ENCODE results near the gene PDE10A. TPM values are rescaled to one million over a fixed set of nuclear protein-coding genes. Genes with fewer than 3 reads are reported as not detected.

The PDE10A gene
- polyA plus RNA-seq, 3 donors = not detected

GRCh38 chr6:165664559-165665383 lies 1.7 kb upstream of the PDE10A start:
- intact Hi-C loops (cut with micrococcal nuclease) = no loop called here
- 8% methylated on average over 12 of the region's 25 CpGs for WGBS (ENCODE audit: insufficient coverage)
- H3K9me3 Mint-ChIP-seq = peaks cover 0 to 4% (median 3%) of the 10 kb centered on the region in 7 donors
- no peaks in the 10 kb centered on the region for H3K36me3 ChIP-seq (replicated peaks in 1 of 2; ENCODE audit: control insufficient read depth in 1 of 2, insufficient read depth in 2 of 2, low read length in 2 of 2)
- H2AFZ ChIP-seq (ENCODE audit: insufficient read depth, low read depth, low read length, poor library complexity, severe bottlenecking) = no peak overlapping the region
- peak overlapping the region in 1 of 2 donors; percentile 76 for H3K4me3 Mint-ChIP-seq
- peaks cover 47 to 63% (median 62%) of the 10 kb centered on the region in 3 donors for H3K27me3 Mint-ChIP-seq (ENCODE audit: low read depth in 3 of 3)
- H3K9ac ChIP-seq (ENCODE audit: insufficient read depth, low read length, poor library complexity, severe bottlenecking) = no peak overlapping the region
- H4K20me1 ChIP-seq (ENCODE audit: insufficient read depth, low read length) = no peaks in the 10 kb centered on the region
- H3K4me1 Mint-ChIP-seq = no peaks in the 10 kb centered on the region
- H3K79me2 ChIP-seq (ENCODE audit: insufficient read depth, low read length) = no peaks in the 10 kb centered on the region
- DNase-seq = no peak
- H3K4me1 ChIP-seq (ENCODE audit: control insufficient read depth in 1 of 2, insufficient read depth in 2 of 2, low read length in 2 of 2) = no peaks in the 10 kb centered on the region
- no peak overlapping the region for H3K4me3 ChIP-seq (replicated peaks in 1 of 3; ENCODE audit: low read depth in 2 of 3, low read length in 3 of 3)
- no peak overlapping the region for H3K27ac ChIP-seq (ENCODE audit: low read depth in 1 of 2, low read length in 2 of 2)
- H3K9me3 ChIP-seq (replicated peaks in 1 of 2; ENCODE audit: control insufficient read depth in 1 of 2, insufficient read depth in 1 of 2, low read length in 2 of 2) = peaks cover 0 to 7% of the 10 kb centered on the region in 2 donors
- TF ChIP-seq, protein P1, sequence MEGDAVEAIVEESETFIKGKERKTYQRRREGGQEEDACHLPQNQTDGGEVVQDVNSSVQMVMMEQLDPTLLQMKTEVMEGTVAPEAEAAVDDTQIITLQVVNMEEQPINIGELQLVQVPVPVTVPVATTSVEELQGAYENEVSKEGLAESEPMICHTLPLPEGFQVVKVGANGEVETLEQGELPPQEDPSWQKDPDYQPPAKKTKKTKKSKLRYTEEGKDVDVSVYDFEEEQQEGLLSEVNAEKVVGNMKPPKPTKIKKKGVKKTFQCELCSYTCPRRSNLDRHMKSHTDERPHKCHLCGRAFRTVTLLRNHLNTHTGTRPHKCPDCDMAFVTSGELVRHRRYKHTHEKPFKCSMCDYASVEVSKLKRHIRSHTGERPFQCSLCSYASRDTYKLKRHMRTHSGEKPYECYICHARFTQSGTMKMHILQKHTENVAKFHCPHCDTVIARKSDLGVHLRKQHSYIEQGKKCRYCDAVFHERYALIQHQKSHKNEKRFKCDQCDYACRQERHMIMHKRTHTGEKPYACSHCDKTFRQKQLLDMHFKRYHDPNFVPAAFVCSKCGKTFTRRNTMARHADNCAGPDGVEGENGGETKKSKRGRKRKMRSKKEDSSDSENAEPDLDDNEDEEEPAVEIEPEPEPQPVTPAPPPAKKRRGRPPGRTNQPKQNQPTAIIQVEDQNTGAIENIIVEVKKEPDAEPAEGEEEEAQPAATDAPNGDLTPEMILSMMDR (IDR thresholded peaks at IDR 0.05) = no peak
- peaks cover 23 to 55% of the 10 kb centered on the region in 2 donors for H3K27me3 ChIP-seq (ENCODE audit: control insufficient read depth in 2 of 2, insufficient read depth in 2 of 2, low read length in 2 of 2)
- H3K36me3 Mint-ChIP-seq = peaks cover 0 to 2% of the 10 kb centered on the region in 2 donors
- H3K4me2 ChIP-seq (replicated peaks; ENCODE audit: extremely low read depth, low read length, poor library complexity, severe bottlenecking) = no peak overlapping the region
- H3K27ac Mint-ChIP-seq = no peak overlapping the region

DNA sequence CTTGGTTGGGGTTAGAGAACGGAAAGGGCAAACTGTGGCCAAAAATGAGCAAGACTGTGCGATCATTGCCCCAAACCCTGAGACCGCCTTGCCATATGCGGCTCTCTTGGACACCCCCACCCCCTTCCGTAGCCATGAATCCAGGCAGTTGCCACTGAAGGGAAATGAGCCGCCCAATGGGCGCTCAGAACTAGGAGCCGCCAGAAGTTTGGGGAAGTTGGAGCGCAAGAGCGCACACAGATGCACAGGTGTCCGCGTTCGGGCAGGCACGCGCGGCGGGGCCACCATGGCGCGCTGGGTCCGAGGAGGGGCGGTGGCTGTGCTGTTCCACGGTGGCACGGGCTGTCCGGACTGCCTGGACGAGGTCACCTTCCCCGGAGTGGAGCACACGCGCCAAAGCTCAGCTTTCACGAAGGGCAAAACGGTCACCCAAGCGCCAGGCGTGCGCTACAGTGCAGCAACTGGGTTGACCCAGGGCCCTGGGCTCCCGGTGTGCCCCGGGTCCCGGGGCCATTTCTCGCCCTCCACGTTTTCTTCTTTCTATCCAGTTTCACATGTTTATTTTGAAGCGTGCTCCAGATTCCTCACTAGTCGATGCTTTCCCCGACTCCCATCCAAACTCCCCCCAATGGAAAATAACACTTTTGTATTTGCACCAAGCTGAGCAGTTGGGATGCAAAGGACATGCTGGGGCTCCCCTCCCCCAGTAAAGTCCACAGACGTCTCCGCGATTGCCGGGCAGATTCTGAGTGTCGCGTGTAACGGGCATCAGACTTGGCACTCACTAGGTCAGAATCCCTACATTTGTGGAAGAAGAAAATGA lies 906 bp upstream of the PDE10A start:
- TF ChIP-seq, protein P1 (IDR thresholded peaks at IDR 0.05) = no peak

More for the DNA sequence above, 906 bp upstream of the PDE10A start:
- Histone ChIP-seq H3K79me2 (ENCODE audit: insufficient read depth, low read length) (no peaks in the 10 kb centered on the region), H3K27ac (ENCODE audit: low read depth in 1 of 2, low read length in 2 of 2) (no peak overlapping the region), H4K20me1 (ENCODE audit: insufficient read depth, low read length) (no peaks in the 10 kb centered on the region), H3K4me3 (replicated peaks in 1 of 3; ENCODE audit: low read depth in 2 of 3, low read length in 3 of 3) (no peak overlapping the region), H3K9me3 (replicated peaks in 1 of 2; ENCODE audit: control insufficient read depth in 1 of 2, insufficient read depth in 1 of 2, low read length in 2 of 2) (peaks cover 0 to 7% of the 10 kb centered on the region in 2 donors), H3K4me2 (replicated peaks; ENCODE audit: extremely low read depth, low read length, poor library complexity, severe bottlenecking) (no peak overlapping the region), H3K9ac (ENCODE audit: insufficient read depth, low read length, poor library complexity, severe bottlenecking) (no peak overlapping the region), H3K4me1 (ENCODE audit: control insufficient read depth in 1 of 2, insufficient read depth in 2 of 2, low read length in 2 of 2) (no peaks in the 10 kb centered on the region), H2AFZ (ENCODE audit: insufficient read depth, low read depth, low read length, poor library complexity, severe bottlenecking) (no peak overlapping the region), H3K36me3 (replicated peaks in 1 of 2; ENCODE audit: control insufficient read depth in 1 of 2, insufficient read depth in 2 of 2, low read length in 2 of 2) (no peaks in the 10 kb centered on the region), H3K27me3 (ENCODE audit: control insufficient read depth in 2 of 2, insufficient read depth in 2 of 2, low read length in 2 of 2) (peaks cover 23 to 61% of the 10 kb centered on the region in 2 donors)
- Mint-ChIP-seq H3K4me3 (peak overlapping the region in 1 of 2 donors; percentile 76), H3K27me3 (ENCODE audit: low read depth in 3 of 3) (peaks cover 53 to 70% (median 67%) of the 10 kb centered on the region in 3 donors), H3K27ac (no peak overlapping the region), H3K9me3 (peaks cover 0 to 4% (median 3%) of the 10 kb centered on the region in 7 donors), H3K36me3 (peaks cover 0 to 2% of the 10 kb centered on the region in 2 donors), H3K4me1 (no peaks in the 10 kb centered on the region)
- 3% methylated on average over 47 of the region's 48 CpGs for WGBS (ENCODE audit: insufficient coverage)
- intact Hi-C loops (cut with micrococcal nuclease) = no loop called here
- DNase-seq = no peak

All from CD14-positive monocyte (primary cell).